PC-3 (cell line): ENCODE data around the gene MICALL2. TPM values are rescaled to one million over a fixed set of nuclear protein-coding genes. Genes with fewer than 3 reads are reported as not detected.
A peak's percentile ranks its signal among the peaks of the same experiment; 100 is the strongest.

Source experiments
- ATAC-seq: fragments of 200-7000 bp; cut with Tn5 transposase; 2 replicates; pipeline ENCODE4 v1.9.1; 2020; ENCODE audit warnings: mild to moderate bottlenecking, moderate library complexity
- BruUV-seq: library from RNA; stranded (reverse); fragments of 400-500 nt; replicated peaks from 2 replicates; lab custom pipeline; 2021; lab: Mats Ljungman, UMichigan
- CTCF ChIA-PET: fragments of 300-600 bp; sonication (Branson Sonifier 250); formaldehyde crosslinking; loops from one replicate; lab custom pipeline; 2022; ENCODE audit warnings: antibody characterized with exemption; lab: Charles Lee
- POLR2A ChIA-PET: fragments of 300-600 bp; sonication (Branson Sonifier 250); formaldehyde crosslinking; loops from one replicate; lab custom pipeline; 2022; ENCODE audit warnings: antibody characterized with exemption; ENCODE audit not compliant: unreplicated experiment; lab: Charles Lee
- DNase-seq: peaks from one replicate; pipeline ENCODE4 v3.0.0-alpha.2; 2015
- H2AFZ ChIP-seq: fragments of 300-600 bp; sonication (generic); 2 replicates; pipeline ENCODE4 v1.6.0; 2016; ENCODE audit warnings: antibody characterized with exemption, low read length
- H3F3A ChIP-seq: fragments of 300-600 bp; sonication (generic); one replicate; pipeline ENCODE4 v1.6.0; 2017; ENCODE audit warnings: antibody characterized with exemption, low read length, control low read depth, mild to moderate bottlenecking; ENCODE audit not compliant: unreplicated experiment
- H3K27ac ChIP-seq: fragments of 300-600 bp; sonication (generic); 2 replicates; pipeline ENCODE4 v1.5.1; 2016; ENCODE audit warnings: mild to moderate bottlenecking, low read length
- H3K27me3 ChIP-seq: fragments of 300-600 bp; sonication (generic); 2 replicates; pipeline ENCODE4 v1.6.1; 2016; ENCODE audit warnings: low read length, mixed read lengths
- H3K36me3 ChIP-seq: fragments of 300-600 bp; sonication (generic); 2 replicates; pipeline ENCODE4 v1.6.1; 2016; ENCODE audit warnings: low read depth, mixed run types, low read length, mixed read lengths
- H3K4me1 ChIP-seq: fragments of 300-600 bp; sonication (generic); 2 replicates; pipeline ENCODE4 v1.5.1; 2016; ENCODE audit warnings: low read length; ENCODE audit not compliant: insufficient read depth
- H3K4me2 ChIP-seq: fragments of 300-600 bp; sonication (generic); 2 replicates; pipeline ENCODE4 v1.6.0; 2016; ENCODE audit warnings: low read length
- H3K4me3 ChIP-seq: fragments of 300-600 bp; sonication (generic); 2 replicates; pipeline ENCODE4 v1.5.1; 2016; ENCODE audit warnings: mild to moderate bottlenecking, low read length, mixed read lengths
- H3K79me2 ChIP-seq: fragments of 300-600 bp; sonication (generic); 2 replicates; pipeline ENCODE4 v1.6.1; 2017; ENCODE audit warnings: low read length, mixed read lengths
- H3K9ac ChIP-seq: fragments of 300-600 bp; sonication (generic); 2 replicates; pipeline ENCODE4 v1.6.0; 2016; ENCODE audit warnings: mild to moderate bottlenecking, low read length
- H3K9me2 ChIP-seq: fragments of 300-600 bp; sonication (generic); replicated peaks from 2 replicates; pipeline ENCODE4 v1.6.1; 2016; ENCODE audit warnings: mixed run types, low read length, mixed read lengths
- H3K9me3 ChIP-seq: fragments of 300-600 bp; sonication (generic); 2 replicates; pipeline ENCODE4 v1.6.1; 2016; ENCODE audit warnings: low read length, mixed read lengths
- H4K20me1 ChIP-seq: fragments of 300-600 bp; sonication (generic); 2 replicates; pipeline ENCODE4 v1.6.1; 2016; ENCODE audit warnings: low read length, mixed read lengths
- CTCF ChIP-seq: fragments of 300-600 bp; sonication (generic); conservative IDR thresholded peaks from 2 replicates; pipeline ENCODE4 v1.5.1; 2017; ENCODE audit warnings: antibody characterized with exemption, low read depth, mild to moderate bottlenecking, low read length
- EZH2 ChIP-seq: fragments of 300-600 bp; sonication (generic); IDR thresholded peaks from one replicate; pipeline ENCODE4 v1.6.1; 2017; ENCODE audit warnings: antibody characterized with exemption, mild to moderate bottlenecking, low read length; ENCODE audit not compliant: unreplicated experiment
- EZH2phosphoT487 ChIP-seq: fragments of 300-600 bp; sonication (generic); IDR thresholded peaks from 2 replicates; pipeline ENCODE4 v1.6.1; 2018; ENCODE audit warnings: mild to moderate bottlenecking, antibody characterized with exemption, low read length, borderline replicate concordance
- intact Hi-C: fragments of 100-400 bp; cut with micrococcal nuclease; formaldehyde crosslinking; loops from 2 replicates; pipeline ENCODE4 v1.9.0; 2023
- total RNA-seq: library from RNA; depleted of rRNA; stranded (reverse); fragments of >200 nt; gene quantifications from 2 replicates; pipeline ENCODE4 v1.2.3, GENCODE V29; 2014

MICALL2 gene
- total RNA-seq, 1 experiment from 2014 or later = 52.8 TPM

- Histone ChIP-seq H3K4me1 (no peaks in the 10 kb centered on the region), H3K9me3 (no peaks in the 10 kb centered on the region), H3K4me3 (no peak overlapping the region), H4K20me1 (no peaks in the 10 kb centered on the region), H3K36me3 (no peaks in the 10 kb centered on the region; the same call in 1 of the 2 replicates), H3K9ac (no peak overlapping the region), H3K27me3 (no peaks in the 10 kb centered on the region), H3K9me2 (no peaks in the 10 kb centered on the region), H2AFZ (no peak overlapping the region), H3K4me2 (no peak overlapping the region), H3K79me2 (no peaks in the 10 kb centered on the region), H3K27ac (no peak overlapping the region), H3F3A (no peaks in the 10 kb centered on the region)
- no TSS peak for BruUV-seq
- ChIA-PET CTCF (interaction anchor here (0.6 kb wide), 1 partner anchor 202 kb away, joined by 3 read pairs; no protein-coding TSS in a partner anchor), POLR2A (interaction anchor here (0.6 kb wide), 1 partner anchor 22 kb away, joined by 4 read pairs; no protein-coding TSS in a partner anchor)
- TF ChIP-seq CTCF (peak; percentile 88), EZH2phosphoT487 (no peak)
- intact Hi-C loops = loop anchor here (1.0 kb wide), 1 partner anchor 238 kb away; no protein-coding TSS in a partner anchor
- DNase-seq (peak; percentile 79), ATAC-seq (peak; percentile 73)
Measured at GRCh38 chr7:1432411-1433082, 26.7 kb downstream of the MICALL2 start.

- H4K20me1 ChIP-seq = no peaks in the 10 kb centered on the region
- no peaks in the 10 kb centered on the region for H3K79me2 ChIP-seq
- DNase-seq (peak; percentile 10), ATAC-seq (peak; percentile 54)
- H3K36me3 ChIP-seq = no peaks in the 10 kb centered on the region; the same call in 1 of the 2 replicates
- H3K4me2 ChIP-seq = no peak overlapping the region
- H3K9me3 ChIP-seq = no peaks in the 10 kb centered on the region
- intact Hi-C loops = loop anchor here (1.0 kb wide), 1 partner anchor 238 kb away; no protein-coding TSS in a partner anchor
- no TSS peak for BruUV-seq
- no peak overlapping the region for H3K9ac ChIP-seq
- TF ChIP-seq CTCF (no peak), EZH2phosphoT487 (no peak), EZH2 (no peak)
- H2AFZ ChIP-seq = no peak overlapping the region
- CTCF ChIA-PET = interaction anchor here (0.6 kb wide), 1 partner anchor 202 kb away, joined by 3 read pairs; no protein-coding TSS in a partner anchor
- no peak overlapping the region for H3K27ac ChIP-seq
- no peak overlapping the region for H3K4me3 ChIP-seq
- H3K27me3 ChIP-seq = no peaks in the 10 kb centered on the region
- POLR2A ChIA-PET = interaction anchor here (0.6 kb wide), 1 partner anchor 94 kb away, joined by 4 read pairs; no protein-coding TSS in a partner anchor
- no peaks in the 10 kb centered on the region for H3K4me1 ChIP-seq
- H3K9me2 ChIP-seq = no peaks in the 10 kb centered on the region
- H3F3A ChIP-seq = no peaks in the 10 kb centered on the region
Measured at GRCh38 chr7:1431634-1432380, 27.5 kb downstream of the MICALL2 start.
